Neural cell (in vitro differentiated cells): Measurements from ENCODE around the gene CALCR. TPM values are rescaled to one million over a fixed set of nuclear protein-coding genes. Genes with fewer than 3 reads are reported as not detected.
A peak's percentile ranks its signal among the peaks of the same experiment; 100 is the strongest.

Experiments
- H2AFZ ChIP-seq: fragments of 200-600, 300-800 bp; sonication (generic), shearing (Covaris generic); 2 replicates; pipeline ENCODE4 v1.6.0; 2014; ENCODE audit warnings: low read depth, mild to moderate bottlenecking, antibody characterized with exemption, low read length, moderate library complexity
- H3F3A ChIP-seq: fragments of 200-600 bp; shearing (Covaris generic); 2 replicates; pipeline ENCODE4 v1.6.1; 2016; ENCODE audit warnings: mild to moderate bottlenecking, moderate library complexity, mixed read lengths, antibody characterized with exemption, low read length; ENCODE audit not compliant: insufficient read depth, poor library complexity, severe bottlenecking
- H3K27ac ChIP-seq: fragments of 200-600, 300-800 bp; sonication (generic), shearing (Covaris generic); 2 replicates; pipeline ENCODE4 v1.5.1; 2014; ENCODE audit warnings: mild to moderate bottlenecking, low read length, moderate library complexity
- H3K27me3 ChIP-seq: fragments of 300-800, 200-600 bp; sonication (generic), shearing (Covaris generic); 2 replicates; pipeline ENCODE4 v1.6.0; 2014; ENCODE audit warnings: mild to moderate bottlenecking, low read depth, low read length, moderate library complexity; ENCODE audit not compliant: insufficient read depth
- H3K36me3 ChIP-seq: fragments of 300-800, 200-600 bp; sonication (generic), shearing (Covaris generic); 2 replicates; pipeline ENCODE4 v1.5.1; 2014; ENCODE audit warnings: mild to moderate bottlenecking, antibody characterized with exemption, low read length, moderate library complexity; ENCODE audit not compliant: insufficient read depth
- H3K4me2 ChIP-seq: fragments of 300-800, 200-600 bp; sonication (generic), shearing (Covaris generic); 2 replicates; pipeline ENCODE4 v1.6.0; 2014; ENCODE audit warnings: mild to moderate bottlenecking, low read length
- H3K4me3 ChIP-seq: fragments of 300-800, 200-600 bp; sonication (generic), shearing (Covaris generic); 2 replicates; pipeline ENCODE4 v1.5.1; 2014; ENCODE audit warnings: mild to moderate bottlenecking, low read length, moderate library complexity
- H3K79me2 ChIP-seq: fragments of 200-600 bp; shearing (Covaris generic); replicated peaks from 2 replicates; pipeline ENCODE4 v1.6.0; 2014; ENCODE audit warnings: mild to moderate bottlenecking, low read length, moderate library complexity; ENCODE audit not compliant: insufficient read depth
- H3K9ac ChIP-seq: fragments of 300-800, 200-600 bp; sonication (generic), shearing (Covaris generic); 2 replicates; pipeline ENCODE4 v1.6.1; 2016; ENCODE audit warnings: mild to moderate bottlenecking, low read length, mixed read lengths
- H3K9me2 ChIP-seq: fragments of 200-600 bp; shearing (Covaris generic); 2 replicates; pipeline ENCODE4 v1.6.1; 2016; ENCODE audit warnings: mild to moderate bottlenecking, low read length, mixed read lengths; ENCODE audit not compliant: insufficient read depth
- H3K9me3 ChIP-seq: fragments of 200-600, 300-800 bp; sonication (generic), shearing (Covaris generic); 2 replicates; pipeline ENCODE4 v1.6.1; 2016; ENCODE audit warnings: mild to moderate bottlenecking, mixed run types, low read length, moderate library complexity, mixed read lengths
- H4K20me1 ChIP-seq: fragments of 200-600 bp; shearing (Covaris generic); 2 replicates; pipeline ENCODE4 v1.6.1; 2016; ENCODE audit warnings: mild to moderate bottlenecking, mixed run types; ENCODE audit not compliant: insufficient read depth
- CTCF ChIP-seq: fragments of 450-650 bp; IDR thresholded peaks from 2 replicates; pipeline ENCODE4 v1.5.1; 2014; ENCODE audit warnings: antibody characterized with exemption, mild to moderate bottlenecking, moderate library complexity; ENCODE audit not compliant: poor library complexity, severe bottlenecking
- EP300 ChIP-seq: fragments of 450-650 bp; conservative IDR thresholded peaks from 2 replicates; pipeline ENCODE4 v1.6.1; 2014; ENCODE audit warnings: antibody characterized with exemption, mild to moderate bottlenecking, moderate library complexity; ENCODE audit not compliant: poor library complexity, severe bottlenecking
- EZH2 ChIP-seq: fragments of 200-600, 300-800 bp; shearing (Covaris generic), sonication (generic); IDR thresholded peaks from 2 replicates; pipeline ENCODE4 v1.6.1; 2014; ENCODE audit warnings: antibody characterized with exemption, low read length, borderline replicate concordance, mild to moderate bottlenecking; ENCODE audit not compliant: insufficient read depth, poor library complexity, severe bottlenecking
- MXI1 ChIP-seq: fragments of 450-650 bp; conservative IDR thresholded peaks from 2 replicates; pipeline ENCODE4 v1.6.1; 2014; ENCODE audit warnings: antibody characterized with exemption, mild to moderate bottlenecking; ENCODE audit not compliant: poor library complexity, severe bottlenecking
- POLR2AphosphoS5 ChIP-seq: IDR thresholded peaks from 2 replicates; pipeline ENCODE4 v1.6.1; 2012
- RAD21 ChIP-seq: fragments of 450-650 bp; conservative IDR thresholded peaks from 2 replicates; pipeline ENCODE4 v1.6.1; 2014; ENCODE audit warnings: antibody characterized with exemption, mild to moderate bottlenecking, moderate library complexity
- REST ChIP-seq: IDR thresholded peaks from 2 replicates; pipeline ENCODE4 v1.6.1; 2012; ENCODE audit warnings: borderline replicate concordance
- SMC3 ChIP-seq: fragments of 450-650 bp; conservative IDR thresholded peaks from 2 replicates; pipeline ENCODE4 v1.6.1; 2014; ENCODE audit warnings: antibody characterized with exemption, mild to moderate bottlenecking, moderate library complexity; ENCODE audit not compliant: poor library complexity
- TAF1 ChIP-seq: IDR thresholded peaks from 2 replicates; pipeline ENCODE4 v1.6.1; 2012; ENCODE audit warnings: low read depth
- polyA plus RNA-seq: library from polyadenylated mRNA; depleted of rRNA; stranded (reverse); fragments of >200 nt; gene quantifications from 2 replicates; pipeline ENCODE4 v1.2.3, GENCODE V29; 2014

Gene CALCR
- polyA plus RNA-seq, 1 donor from 2014 or later, result 3.6 TPM

GRCh38 chr7:93620057-93620456 lies 45.5 kb upstream of the CALCR start:
- TF ChIP-seq POLR2AphosphoS5, result no peak
- TF ChIP-seq TAF1, result no peak
- TF ChIP-seq SMC3, result no peak
- no peak for TF ChIP-seq REST
- no peak for TF ChIP-seq RAD21
- no peak for TF ChIP-seq EP300
- no peak for TF ChIP-seq CTCF
- TF ChIP-seq MXI1, result no peak
- no peak for TF ChIP-seq EZH2
- Histone ChIP-seq H3K9ac (no peak overlapping the region), H3K4me3 (no peak overlapping the region), H3K27ac (no peak overlapping the region), H3K9me3 (no peaks in the 10 kb centered on the region), H3K4me2 (no peak overlapping the region), H3F3A (no peaks in the 10 kb centered on the region), H4K20me1 (no peaks in the 10 kb centered on the region), H2AFZ (no peak overlapping the region), H3K79me2 (no peaks in the 10 kb centered on the region), H3K9me2 (no peaks in the 10 kb centered on the region), H3K36me3 (no peaks in the 10 kb centered on the region), H3K27me3 (no peaks in the 10 kb centered on the region)

DNA sequence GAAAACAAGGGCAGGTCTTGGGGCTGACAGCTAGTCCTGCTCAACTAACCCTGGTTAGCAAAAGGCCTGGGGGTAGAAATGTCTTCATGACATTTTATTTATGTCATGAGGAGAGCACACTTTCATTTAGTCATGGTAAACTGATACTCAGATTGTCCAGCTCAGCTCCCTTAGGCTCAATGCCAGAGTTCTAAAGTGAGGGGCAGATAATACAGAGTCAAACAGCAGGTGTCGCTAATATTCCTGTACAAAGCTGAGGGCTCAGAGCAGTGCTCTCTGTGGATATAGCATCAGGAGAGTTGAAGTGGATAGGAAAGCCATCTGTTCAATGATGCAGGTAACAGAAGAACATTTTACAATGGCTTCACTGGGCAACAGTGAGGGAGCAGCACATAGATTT lies 26.8 kb upstream of the CALCR start:
- Histone ChIP-seq H3K9ac (no peak overlapping the region), H3K27me3 (no peaks in the 10 kb centered on the region), H4K20me1 (no peaks in the 10 kb centered on the region), H3K9me3 (no peaks in the 10 kb centered on the region), H3K27ac (no peak overlapping the region), H3F3A (no peaks in the 10 kb centered on the region), H3K79me2 (no peaks in the 10 kb centered on the region), H2AFZ (no peak overlapping the region), H3K36me3 (no peaks in the 10 kb centered on the region), H3K4me2 (no peak overlapping the region), H3K4me3 (no peak overlapping the region), H3K9me2 (no peaks in the 10 kb centered on the region)
- TF ChIP-seq EP300 (no peak), RAD21 (peak; percentile 42), EZH2 (no peak), REST (no peak), CTCF (peak; percentile 36), TAF1 (no peak), POLR2AphosphoS5 (no peak), SMC3 (peak; percentile 39), MXI1 (no peak)
